Fibroblast of skin of back (primary cell): ENCODE results near the gene PACS2.

Experiments
- DNase-seq: peaks from one replicate; pipeline ENCODE4 v3.0.0-alpha.2; 2013

PACS2 gene

DNA sequence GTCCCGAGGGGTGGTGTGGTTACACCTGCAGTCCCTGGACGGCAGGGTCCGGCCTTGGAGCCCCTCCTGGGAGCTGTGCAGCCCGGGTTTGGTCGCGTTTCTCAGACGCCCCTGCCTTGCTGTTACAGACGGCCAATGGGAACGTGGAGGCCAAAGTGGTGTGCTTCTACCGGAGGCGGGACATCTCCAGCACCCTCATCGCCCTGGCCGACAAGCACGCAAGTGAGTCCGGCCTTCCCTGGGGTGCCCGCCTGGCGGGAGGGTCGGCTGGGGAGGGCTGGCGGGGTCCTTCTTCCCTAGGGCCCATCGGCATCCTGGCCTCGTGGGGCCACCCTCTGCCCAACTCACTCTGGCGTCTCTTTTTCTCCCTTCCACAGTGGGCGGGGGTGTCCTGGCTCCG lies 130.7 kb downstream of the PACS2 start:
- DNase-seq = no peak

DNA sequence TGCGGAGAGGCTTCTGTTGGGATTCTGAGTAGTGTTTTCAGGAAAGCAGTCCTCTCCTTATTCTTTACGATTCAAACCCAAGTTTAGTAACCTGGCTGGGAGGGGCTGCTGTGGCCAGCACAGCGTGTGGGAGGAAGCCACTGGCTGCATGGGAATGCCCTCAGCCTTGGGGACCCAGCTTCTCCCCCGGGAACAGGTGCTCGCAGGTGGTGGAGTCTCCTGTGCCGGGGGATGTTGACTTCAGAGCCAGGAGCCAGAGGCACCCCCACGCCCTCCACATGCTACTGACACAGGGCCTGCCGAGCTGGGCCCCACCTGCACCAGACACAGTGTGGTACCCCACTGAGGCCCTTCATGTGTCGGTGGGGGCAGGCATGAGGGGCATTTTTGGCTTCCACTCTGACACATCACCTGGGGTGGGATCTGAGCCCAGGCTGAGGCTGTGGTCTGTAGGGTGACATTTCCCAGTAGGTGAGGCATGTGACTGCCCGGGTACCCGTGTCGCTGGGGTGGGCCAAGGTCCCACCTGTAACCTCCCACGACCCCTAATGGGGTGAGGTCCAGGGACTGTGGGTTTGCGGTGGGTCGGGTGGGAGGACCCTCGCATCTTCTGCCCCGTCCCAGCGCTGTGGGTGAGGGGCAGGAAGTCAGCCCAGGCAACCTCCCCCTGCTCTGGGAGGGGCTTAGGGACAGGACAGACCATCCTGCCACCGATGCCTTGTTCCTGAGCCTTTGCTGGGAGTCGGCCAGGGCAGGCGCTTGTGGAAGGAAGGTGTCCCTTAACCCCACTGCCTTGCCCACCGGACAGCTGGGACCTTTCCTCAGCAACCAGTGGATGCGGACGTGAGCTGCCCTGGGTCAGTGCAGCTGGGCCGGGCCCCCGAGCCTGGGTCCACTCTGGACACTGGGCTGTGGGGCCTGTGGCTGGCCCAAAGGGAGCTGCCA lies 131.6 kb downstream of the PACS2 start:
- no peak for DNase-seq

DNA sequence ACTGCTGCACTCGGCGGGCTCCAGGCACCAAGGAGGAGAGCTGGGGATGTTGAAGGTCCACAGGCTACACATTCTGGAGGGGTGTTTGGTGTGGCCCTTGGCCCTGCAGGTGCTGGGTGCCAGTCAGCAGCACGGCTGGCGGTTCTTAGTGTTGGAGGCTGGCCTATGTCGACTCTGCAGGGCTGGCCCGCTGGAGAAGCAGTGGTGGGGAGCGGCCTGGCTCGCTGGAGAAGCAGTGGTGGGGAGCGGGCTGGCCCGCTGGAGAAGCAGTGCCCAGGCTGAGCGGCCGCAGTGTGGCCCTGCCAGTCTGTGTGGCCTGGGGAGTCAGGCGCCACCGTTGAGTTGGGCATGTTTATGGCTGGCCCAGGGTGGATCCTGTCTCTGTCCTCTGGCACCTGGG lies 132.4 kb downstream of the PACS2 start:
- DNase-seq = no peak
